SW 1271 (cell line): ENCODE data around the gene CEP112.
"Not testable (repeated sequence)": the region's sequence is repeated elsewhere in the genome, so short reads cannot be mapped to it uniquely, and the experiment has no call there.

ENCODE experiments used
- DNase-seq, 2 experiments: peaks; one replicate each; lab custom pipeline; 2025; lab: John Stamatoyannopoulos, UW

Gene CEP112

DNA sequence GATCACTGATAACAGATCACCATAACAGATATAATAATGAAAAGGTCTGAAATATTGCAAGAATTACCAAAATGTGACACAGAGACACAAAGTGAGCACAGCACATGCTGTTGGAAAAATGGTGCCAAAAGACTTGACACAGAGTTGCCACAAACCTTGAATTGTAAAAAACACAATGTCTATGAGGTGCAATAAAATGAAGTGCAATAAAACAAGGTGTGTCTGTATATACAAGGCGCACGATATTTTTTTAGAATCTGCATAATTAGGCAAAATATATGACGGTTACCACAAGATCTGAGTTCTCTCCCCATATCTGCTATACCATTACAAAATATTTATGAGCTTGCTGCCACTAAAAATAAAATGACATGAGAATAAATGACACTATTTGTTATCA lies 458.6 kb downstream of the CEP112 start:
- DNase-seq: no peak

DNA sequence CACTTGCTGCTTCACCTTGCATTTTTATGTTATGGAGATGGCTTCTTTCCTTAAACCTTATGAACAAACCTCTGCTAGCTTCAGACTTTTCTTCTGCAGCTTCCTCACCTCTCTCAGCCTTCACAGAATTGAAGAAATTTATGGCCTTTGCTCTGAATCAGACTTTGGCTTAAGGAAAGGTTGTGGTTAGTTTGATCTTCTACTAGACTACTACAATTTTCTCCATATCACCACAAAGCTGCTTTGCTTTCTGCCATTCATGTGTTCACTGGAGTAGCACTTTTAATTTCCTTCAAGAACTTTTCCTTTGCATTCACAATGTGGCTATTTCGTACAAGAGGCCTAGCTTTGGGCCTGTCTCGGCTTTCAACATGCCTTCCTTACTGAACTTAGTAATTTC lies 459.3 kb downstream of the CEP112 start:
- not testable (repeated sequence) for DNase-seq

DNA sequence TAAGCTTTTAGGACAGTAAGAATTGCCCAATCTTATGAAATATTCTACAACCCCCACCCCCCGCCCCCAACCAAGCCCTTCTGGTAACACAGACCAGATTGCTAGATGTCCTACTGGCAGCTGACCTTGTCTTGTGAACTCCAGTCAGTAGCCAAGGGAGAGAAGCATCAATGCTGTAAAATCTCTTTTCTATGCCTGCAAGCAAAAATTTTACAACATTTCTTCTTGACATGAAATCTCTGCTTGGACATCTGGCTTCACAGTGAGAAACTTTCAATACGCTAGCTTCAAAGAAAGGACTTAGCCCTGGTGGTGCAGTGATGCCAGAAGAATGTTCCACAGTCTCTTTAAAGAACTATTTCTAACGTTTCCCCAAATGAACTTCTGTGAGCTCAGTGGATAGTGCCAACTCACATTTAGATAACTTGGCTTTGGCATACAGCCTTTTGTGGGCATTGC lies 461.2 kb downstream of the CEP112 start:
- no peak for DNase-seq

DNA sequence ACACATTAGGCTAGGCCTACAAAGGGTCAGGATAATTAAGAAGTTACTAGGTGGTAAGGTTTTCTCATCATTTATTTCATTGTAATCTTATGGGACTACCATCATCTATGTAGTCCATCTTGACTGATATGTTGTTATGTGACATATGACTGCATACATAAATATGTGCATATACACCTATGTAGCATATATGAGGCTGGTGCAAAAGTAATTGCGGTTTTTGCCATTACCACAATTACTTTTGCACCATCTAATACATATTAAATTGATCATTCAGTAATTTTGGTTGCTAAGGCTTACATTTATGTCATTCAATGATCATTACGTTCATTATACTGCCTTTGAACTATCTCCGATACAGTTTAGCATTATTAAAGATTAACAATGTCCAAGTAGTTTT lies 462.7 kb downstream of the CEP112 start:
- DNase-seq: no peak

DNA sequence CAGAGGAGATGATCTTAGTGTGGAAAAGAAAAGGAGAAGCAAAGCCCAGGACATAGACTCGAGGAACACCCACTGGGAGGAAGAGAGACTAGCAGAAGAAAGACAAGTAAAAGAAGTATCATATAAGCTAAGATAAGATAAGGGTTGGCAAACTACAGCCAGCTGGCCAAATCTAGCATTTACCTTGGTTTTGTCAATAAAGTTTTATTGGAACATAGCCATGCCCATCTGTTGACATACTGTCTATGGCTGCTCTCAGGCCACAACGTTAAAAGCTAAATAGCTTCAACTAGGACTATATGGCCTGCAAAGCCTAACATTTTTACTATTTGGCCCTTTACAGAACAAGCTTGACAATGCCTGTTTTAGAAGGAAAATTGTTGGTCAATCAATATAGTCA lies 464.1 kb downstream of the CEP112 start:
- no peak for DNase-seq

DNA sequence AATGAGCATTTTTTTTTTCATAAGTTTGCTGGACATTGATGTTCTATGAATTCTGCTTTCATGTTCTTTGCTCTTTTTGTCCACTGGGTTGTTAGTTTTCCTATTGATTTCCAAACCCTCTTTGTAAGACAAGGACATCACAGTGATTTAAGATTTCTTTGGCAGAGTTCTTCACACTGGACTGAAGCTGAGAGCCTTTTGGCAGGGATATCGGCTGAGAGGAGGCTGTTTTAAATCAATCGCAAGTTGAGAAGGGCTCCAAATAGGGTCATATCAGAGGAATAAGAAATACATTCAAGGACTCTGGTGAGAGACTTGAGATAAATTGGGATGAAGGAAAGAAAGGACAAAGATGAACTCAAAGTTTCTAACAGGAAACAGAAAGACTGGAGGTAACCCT lies 464.7 kb downstream of the CEP112 start:
- DNase-seq: no peak

DNA sequence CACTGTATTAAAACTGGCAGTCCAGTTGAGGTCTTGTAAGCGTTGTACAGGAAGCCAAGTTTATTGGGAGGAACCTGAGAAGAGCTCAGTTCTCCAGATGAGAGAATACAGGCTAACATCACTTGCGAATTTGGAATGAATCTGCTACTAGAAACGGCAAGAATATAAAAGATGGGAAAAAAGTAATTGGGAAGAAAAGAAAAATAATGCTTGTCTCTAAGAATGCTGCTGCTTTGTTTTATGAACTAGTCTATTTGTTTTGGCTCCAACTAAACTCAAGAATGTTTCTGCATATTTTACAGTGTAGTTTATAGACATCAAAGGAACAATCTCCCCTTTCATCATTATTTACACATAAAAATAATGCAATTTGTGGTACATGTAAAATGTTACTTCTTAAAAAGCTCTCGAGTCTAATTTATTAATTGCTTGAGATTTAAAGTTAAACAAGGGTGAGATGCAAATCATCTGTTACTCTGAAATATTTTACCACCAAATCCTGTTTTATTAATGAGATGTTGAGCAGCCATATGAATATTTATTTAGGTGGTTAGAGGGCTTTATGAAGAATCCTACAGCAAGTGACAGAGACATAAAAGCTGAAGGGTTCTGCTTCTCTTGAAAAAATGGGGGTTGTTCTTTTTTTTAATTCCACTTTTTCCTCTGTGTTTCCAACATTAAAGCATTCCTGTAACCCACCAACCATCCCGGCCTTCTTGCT lies 468.3 kb downstream of the CEP112 start:
- DNase-seq: no peak

DNA sequence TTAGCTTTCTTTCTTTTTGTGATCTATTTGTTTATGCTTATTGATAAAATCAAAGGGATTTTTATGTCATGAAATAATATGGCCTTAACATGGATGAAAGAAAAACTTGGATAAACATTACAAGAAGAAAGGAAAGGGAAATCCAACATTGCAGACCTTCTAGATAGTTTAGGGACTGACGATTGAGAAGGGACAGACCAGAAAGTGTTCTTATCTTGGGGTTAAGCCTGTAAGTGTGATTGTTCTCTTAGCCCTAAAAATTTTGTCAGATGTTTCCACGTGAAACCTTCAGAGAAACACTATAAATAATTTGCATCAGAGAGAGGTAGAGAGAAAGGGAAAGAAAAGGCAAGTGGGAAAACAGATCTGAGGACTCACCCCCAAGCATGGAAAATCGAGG lies 473.3 kb downstream of the CEP112 start:
- no peak for DNase-seq

DNA sequence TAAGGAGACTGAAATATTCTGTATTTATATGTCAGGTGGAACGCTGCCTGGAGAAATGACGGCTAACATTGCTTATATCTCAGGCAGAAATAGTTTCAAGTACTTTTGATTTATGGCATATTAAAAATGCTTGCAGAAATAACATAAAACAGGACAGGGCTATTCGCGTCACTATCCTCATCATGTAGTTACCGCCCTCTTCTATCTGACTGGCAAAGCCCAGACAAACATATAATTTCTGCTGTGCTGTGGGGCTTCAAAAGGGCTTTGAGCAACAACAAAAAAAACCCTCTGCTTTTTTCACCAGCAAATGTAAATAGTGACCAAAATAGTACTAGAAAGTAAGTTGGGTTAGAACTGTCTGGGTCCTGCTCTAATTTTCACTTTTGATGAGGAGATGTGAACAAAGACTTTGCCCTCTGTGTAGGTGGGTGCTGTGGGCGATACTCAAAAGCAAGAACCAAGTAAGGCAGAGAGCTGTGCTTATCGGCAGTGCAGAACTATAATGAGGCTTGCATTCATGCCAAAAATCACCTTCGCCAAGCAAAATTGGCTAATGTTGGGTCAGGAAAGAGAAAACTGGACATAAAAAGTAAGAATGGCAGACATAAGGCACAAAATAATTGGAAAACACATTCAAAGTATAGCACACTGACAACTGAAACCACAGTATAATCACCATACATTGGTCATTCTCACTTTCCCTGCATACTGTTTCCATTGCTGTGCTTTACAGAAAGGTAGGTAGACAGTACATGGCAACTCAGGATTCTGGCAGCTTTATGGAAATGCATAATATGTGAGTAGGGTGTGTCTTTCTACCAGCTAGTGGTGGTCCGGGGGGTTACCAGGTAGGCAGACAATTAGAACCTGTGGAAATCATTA lies 479.3 kb downstream of the CEP112 start:
- DNase-seq: no peak

DNA sequence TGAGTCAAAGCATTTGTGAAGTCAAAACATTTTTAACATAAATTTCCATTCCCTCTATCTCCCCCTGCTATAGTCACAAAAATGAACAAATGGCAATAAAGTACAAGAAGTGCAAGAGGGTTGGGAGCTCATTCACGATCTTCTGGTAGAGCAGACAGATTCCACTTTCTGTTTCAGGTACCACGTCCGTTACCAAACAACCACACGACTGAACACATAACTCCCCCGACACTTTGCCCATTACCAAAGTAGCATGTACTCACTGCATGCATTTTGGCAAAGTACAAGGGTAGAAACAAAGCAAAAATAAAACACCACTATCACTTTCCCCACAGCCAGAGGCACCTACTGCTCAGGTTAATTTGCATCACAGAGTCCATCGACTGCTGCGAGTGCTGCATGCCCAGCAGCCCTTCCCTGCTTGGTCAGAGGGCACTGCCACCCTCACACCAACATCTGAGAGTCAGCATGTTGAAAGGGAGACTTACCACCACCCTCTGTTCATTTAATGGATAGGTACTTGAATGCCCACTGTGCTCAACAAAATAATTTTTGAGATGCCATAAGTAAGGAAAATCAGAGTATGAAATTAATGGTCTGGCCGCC lies 480.2 kb downstream of the CEP112 start:
- no peak for DNase-seq

DNA sequence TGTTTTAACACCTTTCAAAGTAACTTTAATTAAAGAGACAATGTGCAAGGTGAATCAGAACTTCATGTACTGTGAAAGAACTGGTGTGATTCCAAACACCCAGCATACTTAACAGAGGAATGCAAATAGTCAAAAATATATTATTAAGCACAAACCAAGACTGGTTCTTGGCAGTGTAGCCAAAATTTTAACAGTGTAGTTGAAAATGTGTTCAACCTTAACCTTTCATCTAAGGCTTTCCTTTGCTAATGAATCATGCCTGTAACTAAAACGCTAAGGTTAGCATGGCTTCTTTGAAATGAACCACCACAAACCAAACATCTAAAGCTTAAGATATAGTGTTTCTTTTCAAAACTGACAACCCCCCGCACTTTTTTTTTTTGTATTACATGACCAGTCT lies 484.2 kb downstream of the CEP112 start:
- DNase-seq: no peak

DNA sequence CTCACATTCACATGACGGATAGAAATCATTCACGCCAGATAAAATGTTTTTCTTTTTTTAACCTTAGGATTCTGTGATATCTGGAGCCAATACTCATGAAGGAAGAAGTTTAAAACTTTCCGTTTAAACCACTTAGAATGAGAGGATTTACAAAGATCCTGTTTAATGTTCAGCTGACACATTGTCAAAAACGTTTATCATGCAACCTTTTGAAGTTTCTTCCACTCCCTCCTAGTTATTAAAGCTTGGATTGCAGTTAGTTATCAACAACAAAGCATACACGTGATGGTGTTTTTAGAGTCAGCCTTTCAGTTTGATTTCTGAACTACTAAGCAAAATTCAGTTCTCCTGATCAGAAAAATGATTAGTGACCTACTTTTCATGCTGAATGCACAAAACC lies 487.2 kb downstream of the CEP112 start:
- DNase-seq: no peak

DNA sequence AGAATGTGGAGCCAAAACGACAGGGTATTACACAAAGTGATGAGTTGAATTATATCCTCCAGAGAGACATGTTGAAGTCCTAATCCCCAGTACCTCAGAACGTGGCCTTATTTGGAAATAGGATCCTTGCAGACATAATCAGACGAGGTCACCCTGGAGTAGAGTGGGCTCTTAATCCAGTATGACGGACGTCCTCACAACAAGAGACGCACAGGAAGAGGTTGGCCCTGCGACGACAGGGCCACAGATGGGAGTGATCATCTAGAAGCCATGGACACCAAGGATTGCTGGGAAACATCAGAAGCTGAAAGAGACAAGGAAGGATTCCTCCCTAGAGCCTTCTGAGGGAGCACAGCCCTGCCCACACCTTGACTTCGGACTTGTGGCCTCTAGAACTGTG lies 488.0 kb downstream of the CEP112 start:
- DNase-seq: no peak

DNA sequence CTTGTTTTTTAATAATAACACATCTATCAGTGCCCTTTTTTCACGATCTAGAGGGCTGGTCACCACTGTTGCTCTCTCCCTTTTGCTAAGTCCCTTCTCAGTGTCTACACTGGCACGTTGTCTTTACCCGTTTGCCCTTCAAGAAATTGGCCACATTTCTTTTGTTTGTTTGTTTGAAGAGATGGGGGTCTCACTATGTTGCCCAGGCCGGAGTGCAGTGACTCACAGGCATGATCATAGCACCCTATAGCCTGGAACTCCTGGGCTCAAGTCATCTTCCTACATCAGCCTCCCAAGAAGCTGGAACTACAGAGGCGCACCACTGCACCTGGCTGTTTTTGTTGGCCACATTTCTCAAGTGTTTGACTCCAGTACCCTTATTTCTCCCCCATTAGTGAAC lies 492.5 kb downstream of the CEP112 start:
- DNase-seq: no peak

DNA sequence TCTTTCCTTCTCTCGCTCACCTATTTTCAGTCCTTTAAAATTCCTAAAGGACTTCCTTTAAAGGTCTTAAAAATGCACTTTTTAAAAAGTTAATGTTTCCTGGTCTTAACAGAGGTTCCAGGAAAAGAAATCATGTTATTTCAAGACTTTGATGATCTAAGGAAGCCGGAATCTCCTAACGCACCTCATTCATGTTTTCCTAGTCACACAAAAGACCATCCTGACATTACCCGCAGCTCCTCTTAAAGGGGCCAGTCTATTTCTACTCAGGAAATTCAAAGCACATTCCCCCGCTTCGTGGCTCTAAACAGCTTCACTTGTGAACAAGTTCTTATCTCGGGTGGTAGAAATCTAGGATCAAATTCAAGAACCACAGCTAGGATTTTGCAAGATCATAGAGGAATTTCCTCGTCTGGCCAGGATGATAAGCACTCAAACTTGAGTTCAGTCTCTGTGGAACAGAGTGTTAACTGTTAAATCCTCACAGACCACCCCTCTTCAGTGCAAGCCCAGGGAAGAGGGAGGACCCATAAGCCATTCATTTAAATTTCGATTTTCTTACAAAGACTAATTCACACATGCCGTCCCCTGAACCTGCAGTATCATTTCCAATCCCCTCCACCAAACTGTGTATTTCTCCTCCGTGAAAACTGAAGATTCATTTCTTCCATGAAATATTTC lies 493.4 kb downstream of the CEP112 start:
- no peak for DNase-seq

DNA sequence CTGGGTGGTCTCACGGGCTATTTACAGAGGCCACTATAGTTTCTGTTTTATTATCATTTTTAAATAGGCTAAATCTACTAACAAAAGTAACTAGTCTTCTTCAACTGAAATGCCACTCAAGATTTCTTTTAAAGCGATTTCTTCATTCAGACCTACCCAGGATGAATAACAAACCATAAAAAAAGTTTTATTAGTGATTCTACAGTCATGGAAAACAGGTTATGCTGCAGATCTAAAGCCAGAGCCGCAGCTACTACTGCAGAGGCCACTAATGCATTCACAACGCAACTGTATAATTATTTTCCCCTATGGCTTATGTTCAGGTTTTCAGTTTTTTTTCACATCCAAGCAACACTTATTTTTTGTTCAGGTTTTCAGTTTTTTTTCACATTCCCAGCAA lies 494.3 kb downstream of the CEP112 start:
- DNase-seq: no peak

DNA sequence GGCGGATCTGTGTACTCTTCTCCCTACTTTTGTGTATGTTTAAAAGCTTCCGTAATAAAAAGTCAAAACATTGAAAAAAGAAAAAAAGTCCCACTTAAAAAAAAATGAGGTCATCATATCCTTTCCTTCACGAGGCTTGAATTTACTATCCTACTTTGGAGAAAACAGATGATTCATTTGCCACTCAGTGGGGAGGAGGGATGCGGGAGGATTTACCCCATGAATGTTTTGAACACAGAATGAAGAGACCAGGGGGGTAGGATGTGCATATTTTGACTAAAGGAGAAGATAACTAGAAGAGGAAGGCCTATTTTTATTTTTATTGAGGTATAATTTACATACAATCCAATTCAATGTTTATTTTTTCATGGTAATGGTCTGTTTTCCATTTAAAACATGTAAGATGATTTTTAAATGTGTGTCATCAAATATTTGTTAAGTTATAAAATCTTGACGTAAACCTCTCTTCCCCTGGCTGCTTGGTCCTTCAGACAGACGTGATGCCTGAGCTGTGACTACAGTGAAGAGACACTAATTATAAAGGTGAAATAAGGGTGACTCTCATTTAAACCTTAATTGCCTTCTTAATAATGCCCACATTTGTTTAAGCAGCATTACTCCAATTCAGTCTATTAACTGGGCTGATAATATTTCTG lies 495.1 kb downstream of the CEP112 start:
- no peak for DNase-seq

DNA sequence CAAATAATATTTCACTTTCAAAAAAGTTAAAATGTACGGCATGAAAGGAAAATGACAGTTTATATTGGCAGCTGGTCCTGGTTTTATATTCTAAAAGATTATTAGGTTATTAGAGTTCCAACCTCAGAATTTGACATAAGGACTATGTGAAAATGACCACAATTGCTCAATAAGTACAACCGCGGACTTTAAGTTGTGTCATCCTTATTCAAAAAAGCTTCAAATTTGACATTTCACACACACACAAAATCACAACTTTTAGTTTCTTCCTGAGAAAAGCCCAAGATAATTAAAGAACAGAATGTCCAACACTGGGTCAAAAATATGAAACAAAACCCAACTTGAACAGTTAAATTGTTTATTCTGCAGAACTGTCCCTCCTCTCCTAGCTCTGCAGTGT lies 497.3 kb downstream of the CEP112 start:
- no peak for DNase-seq

DNA sequence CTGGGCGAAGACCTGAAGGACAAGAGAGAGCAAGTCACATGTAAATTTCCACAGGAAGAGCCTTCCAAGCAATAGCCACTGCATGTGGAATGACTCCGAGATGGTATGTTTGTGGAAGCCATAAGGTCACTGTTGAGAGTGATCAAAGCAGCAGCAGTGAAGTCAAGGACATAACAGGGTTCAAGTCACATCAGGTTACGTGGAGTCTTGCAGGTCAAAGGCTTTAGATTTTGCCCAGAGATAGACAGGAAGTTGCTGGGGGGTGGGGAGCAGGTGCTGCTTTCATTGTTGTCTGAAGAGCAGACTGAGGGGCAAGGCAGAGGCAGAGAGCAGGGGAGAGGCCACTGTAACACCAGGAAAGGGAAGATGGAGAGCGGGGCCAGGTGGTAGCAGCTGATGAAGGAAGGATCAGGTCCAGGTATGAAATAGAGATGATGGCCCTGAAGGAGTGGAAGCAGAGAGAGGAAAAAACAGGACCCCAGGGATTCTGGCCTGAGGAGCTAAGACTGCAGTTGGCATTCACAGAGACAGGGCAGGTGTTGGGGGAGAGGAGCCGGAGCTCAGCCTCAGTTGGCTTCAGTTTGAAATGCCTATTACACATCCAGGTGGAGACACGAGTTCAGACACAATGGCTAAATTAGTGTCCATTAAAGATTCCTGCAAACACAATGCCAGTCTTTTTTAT lies 501.2 kb downstream of the CEP112 start:
- DNase-seq: no peak

DNA sequence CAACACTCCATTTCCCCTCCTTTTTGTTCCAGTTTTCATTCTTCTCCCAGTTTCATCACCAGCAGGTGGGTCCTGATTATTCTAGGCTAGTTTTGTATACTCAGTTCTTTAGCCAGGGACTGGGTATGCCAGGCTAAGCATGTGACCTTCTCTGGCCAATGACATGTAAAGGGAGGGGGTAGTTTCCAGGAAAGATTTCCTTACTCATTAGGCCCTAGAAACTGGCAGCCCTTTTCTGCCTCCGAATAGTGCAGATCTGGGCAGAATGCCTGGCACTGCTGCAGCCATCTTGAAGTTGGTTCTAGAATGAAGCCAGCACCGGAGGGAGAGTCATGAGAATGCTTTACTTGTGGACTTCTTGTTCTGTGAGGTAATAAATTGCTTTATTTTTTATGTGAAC lies 503.6 kb downstream of the CEP112 start:
- no peak for DNase-seq

DNA sequence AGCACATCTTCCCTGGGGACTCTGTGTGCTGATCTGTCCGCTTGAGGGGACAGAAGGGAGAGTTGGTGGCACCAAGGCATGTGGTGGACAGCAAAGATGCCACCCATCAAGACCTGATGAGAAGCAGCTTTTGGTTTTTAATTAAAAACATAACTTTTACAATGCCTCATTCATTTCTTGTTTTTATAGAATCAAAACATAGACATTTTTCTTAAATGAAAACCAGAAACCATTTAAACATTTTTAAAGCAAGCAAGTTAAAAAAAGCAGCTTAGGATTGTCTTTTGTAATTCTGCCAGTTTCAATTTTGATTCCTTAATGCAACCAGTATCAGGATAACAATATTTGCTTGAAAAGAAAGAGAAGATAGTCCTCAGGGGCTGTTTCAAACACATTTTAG lies 506.8 kb downstream of the CEP112 start:
- DNase-seq: no peak
